T1000 (cell line): Measurements from ENCODE around the gene TMEM235.
A peak's percentile ranks its signal among the peaks of the same experiment; 100 is the strongest.

ENCODE experiments used
- DNase-seq: peaks from one replicate; lab custom pipeline; 2025; ENCODE audit warnings: mixed read lengths; lab: John Stamatoyannopoulos, UW

The TMEM235 gene

GRCh38 chr17:78272181-78272913 lies 40.9 kb downstream of the TMEM235 start:
- no peak for DNase-seq

GRCh38 chr17:78272914-78273258 lies 41.5 kb downstream of the TMEM235 start:
- no peak for DNase-seq

- DNase-seq: no peak
Observed at GRCh38 chr17:78273813-78274212, 42.4 kb downstream of the TMEM235 start.

GRCh38 chr17:78275355-78275754 lies 43.9 kb downstream of the TMEM235 start:
- DNase-seq: no peak

- no peak for DNase-seq
Observed at GRCh38 chr17:78276098-78276887, 44.9 kb downstream of the TMEM235 start.

- DNase-seq: no peak
Observed at GRCh38 chr17:78278139-78278741, 46.8 kb downstream of the TMEM235 start.

GRCh38 chr17:78279360-78279990 lies 48.0 kb downstream of the TMEM235 start:
- no peak for DNase-seq

- DNase-seq: no peak
Observed at GRCh38 chr17:78281249-78281845, 49.9 kb downstream of the TMEM235 start.

- no peak for DNase-seq
Observed at GRCh38 chr17:78284146-78284545, 52.7 kb downstream of the TMEM235 start.

GRCh38 chr17:78289004-78289403 lies 57.6 kb downstream of the TMEM235 start:
- DNase-seq: no peak

- peak; percentile 71 for DNase-seq
Observed at GRCh38 chr17:78289802-78290363, 58.5 kb downstream of the TMEM235 start.
